Measurements from ENCODE around the gene DMRTB1.

- TF ChIP-seq CTCF (IDR thresholded peaks at IDR 0.05; ENCODE audit: low read depth, low read length) (no peak), EZH2phosphoT487 (IDR thresholded peaks at IDR 0.05; ENCODE audit: low read depth) (no peak)
Observed at GRCh38 chr1:53506355-53507050, 47.3 kb downstream of the DMRTB1 start.
